Measurements from ENCODE around the gene APOL1. TPM values are rescaled to one million over a fixed set of nuclear protein-coding genes. Genes with fewer than 3 reads are reported as not detected.

APOL1 gene
- total and polyA plus RNA-seq, 9 of the 15 experiments (the other 6 are each of a cell fraction or from before 2014, with no cell fraction given) = 2.5 to 9.7 (median 5.6) TPM

GRCh38 chr22:36257948-36258670 is 5.2 kb downstream of the APOL1 start:
- CTCF ChIA-PET (ENCODE audit: low intra/inter-chr PET ratio) = no interaction called here
- ATAC-seq = no peak
- WGBS (ENCODE audit: insufficient coverage, low coverage, missing lambda C conversion rate) = 77% methylated on average over 13 of the region's 13 CpGs
- Histone ChIP-seq H3K9ac (ENCODE audit: insufficient read depth in 1 of 2, low read depth in 2 of 2, low read length in 2 of 2) (peak overlapping the region; percentile 36 to 53; a peak in 2 of 4 replicates), H3K27ac (ENCODE audit: extremely low read depth, low read depth, low read length) (peak overlapping the region; percentile 82), H3K79me2 (ENCODE audit: control insufficient read depth, insufficient read depth, low read length) (peaks cover 24% of the 10 kb centered on the region), H3K27me3 (ENCODE audit: control insufficient read depth in 2 of 2, insufficient read depth in 2 of 2, low read length in 2 of 2) (no peaks in the 10 kb centered on the region), H3K36me3 (ENCODE audit: control insufficient read depth, insufficient read depth, low read length) (peaks cover 22% of the 10 kb centered on the region; the same call in 1 of the 3 replicates), H3K4me1 (replicated peaks in 1 of 2; ENCODE audit: control insufficient read depth in 2 of 2, insufficient read depth in 2 of 2, low read length in 2 of 2) (peaks cover 35 to 42% of the 10 kb centered on the region in 2 experiments), H3K9me1 (ENCODE audit: control insufficient read depth, insufficient read depth, low read length) (no peaks in the 10 kb centered on the region), H3K4me3 (no peak overlapping the region), H3K9me3 (replicated peaks; ENCODE audit: control insufficient read depth, insufficient read depth, low read depth, low read length) (no peaks in the 10 kb centered on the region), H4K20me1 (replicated peaks; ENCODE audit: control insufficient read depth, insufficient read depth, low read length) (no peaks in the 10 kb centered on the region), H3K4me2 (ENCODE audit: insufficient read depth, low read length) (peak overlapping the region; percentile 28), H2AFZ (ENCODE audit: low read depth, low read length) (0 out of 2 replicates have a peak overlapping the region, but pooled peaks have one; percentile 76)
- FAIRE-seq = no peak
- intact Hi-C loops (cut with micrococcal nuclease) (no loop called here), in situ Hi-C loops (cut with MboI) (no loop called here)
- BruUV-seq (replicated peaks) = no TSS peak
- TF ChIP-seq GMEB1 (CRISPR knock-in tag; IDR thresholded peaks at IDR 0.05) (no peak), NR1H2 (CRISPR knock-in tag; IDR thresholded peaks at IDR 0.05) (no peak), ELF1 (tag; IDR thresholded peaks at IDR 0.05) (peak; percentile 42; the same call in 1 of the 2 replicates), ETS1 (conservative IDR thresholded peaks at IDR 0.05; ENCODE audit: control insufficient read depth, low read depth, low read length) (no peak)
- POLR2A ChIA-PET = interaction anchor here (0.5 to 1.2 kb wide), 3 partner anchors 9 to 83 kb away, joined by 3 to 4 read pairs (median 3); partner anchors contain the start of gene APOL2
- no peak for DNase-seq (ENCODE audit: extremely low read depth in 1 of 4, low spot score in 3 of 4)

Measured in K562 (cell line).